Activated CD8-positive, alpha-beta memory T cell treated with anti-CD3 and anti-CD28 coated beads, Interleukin-2, amount 50 U/mL, for 4 hours (primary cell): ENCODE measurements around the gene ARHGAP19.

ENCODE experiments used
- DNase-seq: peaks from one replicate; pipeline ENCODE4 v3.0.0-alpha.2; 2020

Gene ARHGAP19

GRCh38 chr10:97292097-97292861 lies at the start of gene ARHGAP19:
TSS of gene ARHGAP19 (minus strand) at chr10:97292637. CDS start at chr10:97292627, 10 bp downstream.
- peak; percentile 88 for DNase-seq

- DNase-seq: no peak
Measured at GRCh38 chr10:97341416-97341815, 49.0 kb upstream of the ARHGAP19 start.

GRCh38 chr10:97338041-97338440 lies 45.6 kb upstream of the ARHGAP19 start:
- DNase-seq: no peak

GRCh38 chr10:97336942-97337831 lies 44.8 kb upstream of the ARHGAP19 start:
- no peak for DNase-seq

- no peak for DNase-seq
Measured at GRCh38 chr10:97336446-97336845, 44.0 kb upstream of the ARHGAP19 start.

GRCh38 chr10:97336006-97336405 lies 43.6 kb upstream of the ARHGAP19 start:
- DNase-seq: no peak

- DNase-seq: no peak
Measured at GRCh38 chr10:97335188-97335619, 42.8 kb upstream of the ARHGAP19 start.

GRCh38 chr10:97334370-97335175 lies 42.1 kb upstream of the ARHGAP19 start, which contains the start of gene FRAT2:
TSS of gene FRAT2 (minus strand) at chr10:97334729. CDS start at chr10:97334572, 157 bp downstream.
- DNase-seq: peak; percentile 85

GRCh38 chr10:97333601-97334369 lies 41.3 kb upstream of the ARHGAP19 start:
- DNase-seq: peak; percentile 28

- no peak for DNase-seq
Measured at GRCh38 chr10:97333351-97333600, 40.8 kb upstream of the ARHGAP19 start.

- DNase-seq: no peak
Measured at GRCh38 chr10:97332591-97333350, 40.3 kb upstream of the ARHGAP19 start.

- DNase-seq: no peak
Measured at GRCh38 chr10:97331153-97331703, 38.8 kb upstream of the ARHGAP19 start.

- no peak for DNase-seq
Measured at GRCh38 chr10:97329766-97330165, 37.3 kb upstream of the ARHGAP19 start.

- DNase-seq: no peak
Measured at GRCh38 chr10:97328646-97329453, 36.4 kb upstream of the ARHGAP19 start.

- no peak for DNase-seq
Measured at GRCh38 chr10:97327348-97328294, 35.2 kb upstream of the ARHGAP19 start.

- DNase-seq: no peak
Measured at GRCh38 chr10:97325754-97326153, 33.3 kb upstream of the ARHGAP19 start.

GRCh38 chr10:97323501-97323900 lies 31.1 kb upstream of the ARHGAP19 start:
- no peak for DNase-seq

GRCh38 chr10:97321804-97322190 lies 29.4 kb upstream of the ARHGAP19 start:
- DNase-seq: no peak
